ENCODE measurements around the gene MORN1.

MORN1 gene

DNA sequence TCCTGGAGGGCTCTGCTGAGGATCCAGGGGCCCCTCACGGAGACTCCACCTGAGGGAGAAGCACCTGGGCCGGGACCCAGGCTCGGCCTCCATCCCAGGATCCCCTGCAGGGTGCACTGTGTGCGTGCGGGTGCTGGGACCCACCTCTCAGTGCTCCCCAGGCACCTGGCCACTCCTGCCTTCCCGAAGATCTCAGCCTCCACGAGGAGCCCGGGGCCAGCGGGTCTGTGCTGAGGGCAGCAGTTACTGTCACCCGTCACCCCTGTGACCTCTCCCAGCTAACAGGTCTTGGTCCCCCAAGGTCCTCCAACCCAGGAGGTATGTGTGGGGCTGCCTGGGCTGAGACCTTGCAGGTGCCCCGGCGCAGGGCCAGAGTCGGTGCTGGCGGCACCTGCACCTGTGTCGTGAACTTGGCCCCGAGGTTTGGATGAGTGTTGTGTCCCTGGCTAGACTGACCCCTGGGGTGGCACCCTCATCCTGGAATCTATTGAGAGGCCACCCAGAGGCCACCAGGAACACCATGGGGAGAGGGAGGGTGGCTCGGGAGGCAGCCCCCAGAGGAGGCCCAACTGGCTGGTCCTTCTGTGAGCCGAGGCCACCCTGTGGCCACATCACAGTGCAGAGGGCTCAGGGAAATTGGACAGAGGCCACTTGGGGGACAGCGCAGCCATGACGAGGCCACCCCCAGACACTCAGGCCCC, 17.7 kb downstream of the MORN1 start:
- no peak for DNase-seq (ENCODE audit: low read depth)

DNA sequence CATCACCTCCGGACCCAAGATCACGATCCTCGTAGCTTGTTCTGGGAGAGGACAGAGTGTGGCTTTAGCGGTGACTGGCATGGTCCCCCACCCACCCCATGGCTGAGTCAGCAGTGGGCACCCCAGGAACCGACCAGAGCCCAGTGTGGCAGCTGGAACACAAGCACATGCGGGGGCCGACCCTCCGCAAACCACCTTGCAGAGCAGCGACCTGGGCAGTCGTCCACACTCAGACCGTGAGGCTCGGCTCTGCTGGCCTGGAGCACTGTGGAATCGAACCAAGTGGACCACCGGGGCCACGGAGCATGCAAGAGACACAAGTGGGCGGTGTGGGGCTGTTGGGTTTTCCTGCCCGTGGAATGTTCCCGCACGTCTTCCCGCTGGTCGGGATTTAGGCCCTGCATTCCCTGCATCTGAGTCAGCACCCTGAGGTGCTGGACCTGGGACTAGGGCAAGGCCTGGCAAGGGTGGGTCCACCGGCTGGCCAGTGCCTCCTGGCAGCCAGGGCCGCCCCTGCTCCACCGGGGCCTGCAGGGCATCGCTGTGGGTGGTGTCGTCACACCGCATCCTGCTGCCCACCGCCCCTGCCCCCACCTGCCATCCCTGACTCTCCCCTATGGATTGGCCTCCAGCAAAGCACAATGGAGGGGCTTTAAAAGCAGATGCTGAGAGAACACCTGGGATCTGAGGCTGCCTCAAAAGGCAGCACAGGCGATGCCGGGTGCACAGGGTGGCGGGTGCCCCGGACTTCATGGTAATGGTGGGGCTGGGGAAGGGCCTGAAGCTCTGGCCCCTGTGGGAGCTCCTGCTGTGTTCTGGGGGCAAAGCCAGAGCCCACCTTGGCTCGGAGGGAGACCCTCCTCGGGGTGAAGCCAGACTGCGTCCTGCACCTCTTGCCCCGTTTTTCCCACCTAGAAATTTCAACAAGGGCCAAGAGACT, 18.5 kb downstream of the MORN1 start:
- DNase-seq (ENCODE audit: low read depth) = no peak

DNA sequence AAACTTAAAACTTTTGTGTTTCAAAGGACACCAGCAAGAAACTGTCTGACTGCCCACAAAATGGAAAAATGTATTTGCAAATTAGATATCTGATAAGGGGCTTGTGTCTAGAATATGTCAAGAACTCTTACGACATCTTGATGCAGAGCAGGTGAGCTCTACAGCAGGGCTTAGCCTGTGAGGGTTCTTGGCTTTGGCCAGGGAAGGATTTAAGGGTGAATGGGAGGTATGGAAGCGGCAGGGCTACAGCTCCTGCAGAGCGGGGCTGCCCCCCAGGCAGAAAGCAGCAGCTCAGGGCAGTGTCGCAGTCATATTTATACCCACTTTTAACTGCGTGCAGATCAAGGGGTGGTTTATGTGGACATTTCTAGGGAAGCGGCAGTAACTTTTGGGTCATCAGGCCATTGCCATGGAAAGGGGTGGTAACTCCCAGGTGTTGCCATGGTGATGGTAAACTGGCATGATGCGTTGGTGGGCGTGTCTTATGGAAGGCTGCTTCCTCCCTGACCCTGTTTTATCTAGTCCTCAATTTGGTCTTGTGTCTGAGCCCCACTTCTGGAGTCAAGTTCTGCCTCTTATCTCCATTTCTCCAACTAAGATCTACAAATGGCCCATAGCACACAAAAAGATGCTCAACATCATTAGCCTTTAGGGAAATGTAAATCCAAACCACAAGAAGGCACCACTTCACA, 23.2 kb downstream of the MORN1 start:
- DNase-seq (ENCODE audit: low read depth) = no peak

DNA sequence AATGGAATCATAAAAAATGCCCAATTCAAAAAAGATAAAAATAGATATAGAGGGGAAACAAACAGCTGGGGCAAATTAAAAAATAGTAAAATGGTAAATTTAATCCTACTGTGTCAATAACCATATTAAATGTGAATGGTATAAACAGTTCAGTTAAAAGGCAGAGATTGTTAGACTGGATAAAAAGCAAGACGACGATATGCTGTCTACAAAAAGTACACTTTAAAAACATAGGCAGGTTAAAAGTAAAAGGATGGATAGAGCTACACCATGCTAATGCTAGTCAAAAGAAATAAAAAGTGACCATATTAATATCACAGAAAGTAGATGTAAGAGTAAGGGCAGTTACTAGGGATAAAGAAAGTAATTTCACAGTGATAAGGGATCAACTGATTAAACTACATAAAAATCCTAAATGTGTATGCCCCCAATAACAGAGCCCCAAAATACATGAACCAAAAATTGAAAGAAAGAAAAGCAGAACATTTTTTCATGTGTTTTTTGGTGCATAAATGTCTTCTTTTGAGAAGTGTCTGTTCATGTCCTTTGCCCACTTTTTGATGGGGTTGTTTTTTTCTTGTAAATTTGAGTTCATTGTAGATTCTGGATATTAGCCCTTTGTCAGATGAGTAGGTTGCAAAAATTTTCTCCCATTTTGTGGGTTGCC, 27.4 kb downstream of the MORN1 start:
- no peak for DNase-seq (ENCODE audit: low read depth)

DNA sequence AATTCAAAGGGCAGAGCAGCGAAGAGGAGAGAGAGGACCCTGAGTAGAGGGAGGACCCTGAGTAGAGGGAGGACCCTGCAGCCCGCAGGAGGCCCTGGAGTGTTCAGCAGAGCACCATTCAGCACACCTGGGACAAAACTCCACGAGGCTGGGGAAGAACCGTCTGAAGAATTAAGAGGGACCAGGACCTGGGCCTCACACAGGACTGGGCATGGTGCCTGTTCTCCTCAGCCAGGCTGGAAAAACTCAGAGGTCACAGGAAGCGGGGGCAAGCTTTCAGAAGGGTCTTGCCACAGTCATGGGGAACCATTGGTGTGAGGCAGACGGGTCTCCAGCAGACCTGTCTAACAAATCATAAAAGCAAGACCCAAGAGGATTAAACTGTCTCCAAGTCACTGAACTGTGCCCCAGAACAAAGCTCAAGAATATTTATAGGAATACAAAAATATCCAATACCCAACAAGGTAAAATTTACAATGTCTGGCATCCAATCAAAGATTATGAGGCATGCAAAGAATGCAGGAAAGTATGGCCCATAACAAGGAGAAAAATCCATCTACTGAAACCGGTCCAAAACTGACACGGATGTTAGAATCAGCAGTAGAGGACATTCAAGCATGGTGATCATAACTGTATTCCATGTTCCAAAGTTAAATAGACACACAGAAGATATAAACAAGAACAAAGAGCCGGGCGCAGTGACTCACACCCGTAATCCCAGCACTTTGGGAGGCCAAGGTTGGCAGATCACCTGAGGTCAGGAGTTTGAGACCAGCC, 30.6 kb downstream of the MORN1 start:
- DNase-seq (ENCODE audit: low read depth) = no peak

DNA sequence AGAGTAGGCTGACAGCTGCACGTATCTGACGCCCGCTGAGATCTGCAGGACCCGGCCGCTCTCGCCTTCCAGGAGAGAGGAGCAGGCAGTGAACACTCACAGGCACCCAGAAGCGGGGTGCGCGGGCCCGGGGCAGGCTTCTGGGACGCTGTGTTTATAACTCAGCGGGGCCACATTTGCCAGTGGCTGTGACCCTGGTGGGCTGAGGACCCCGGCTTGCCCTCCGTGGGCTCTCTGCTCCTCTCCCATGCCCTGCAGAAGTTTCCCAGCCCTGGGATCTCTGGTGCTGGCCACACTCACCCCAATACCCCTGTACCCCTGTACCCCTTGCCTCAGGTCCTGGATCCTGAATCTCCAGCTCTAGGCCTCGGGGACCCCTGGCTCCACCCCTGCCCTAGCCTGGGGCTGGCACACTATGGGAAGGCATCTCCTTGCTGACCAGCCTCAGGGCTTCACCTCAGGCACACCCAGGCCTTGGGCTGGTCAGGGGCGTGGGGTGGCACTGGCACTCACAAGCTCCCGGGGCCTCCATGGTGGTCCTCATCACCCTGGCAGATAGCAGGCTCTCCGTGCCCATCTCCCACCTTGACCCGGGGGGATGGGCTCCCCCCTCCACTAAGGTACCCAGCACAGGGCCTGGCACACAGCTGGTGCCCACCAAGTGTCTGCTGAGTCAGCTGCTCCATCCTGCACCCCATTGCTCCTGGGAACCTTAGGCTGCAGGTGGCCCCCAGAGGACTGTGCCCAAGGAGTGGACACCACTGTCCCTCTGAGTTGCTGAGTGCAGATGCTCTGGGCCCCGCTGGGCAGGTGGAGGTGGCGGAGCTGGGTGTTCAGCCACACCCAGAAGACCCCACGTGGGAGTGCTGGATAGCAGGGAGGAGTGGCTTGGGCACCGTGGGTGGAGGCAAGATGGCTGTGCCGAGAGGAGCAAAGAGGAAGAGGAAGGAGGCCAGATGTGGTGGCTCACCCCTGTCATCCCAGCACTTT, 32.4 kb downstream of the MORN1 start:
- no peak for DNase-seq (ENCODE audit: low read depth)

DNA sequence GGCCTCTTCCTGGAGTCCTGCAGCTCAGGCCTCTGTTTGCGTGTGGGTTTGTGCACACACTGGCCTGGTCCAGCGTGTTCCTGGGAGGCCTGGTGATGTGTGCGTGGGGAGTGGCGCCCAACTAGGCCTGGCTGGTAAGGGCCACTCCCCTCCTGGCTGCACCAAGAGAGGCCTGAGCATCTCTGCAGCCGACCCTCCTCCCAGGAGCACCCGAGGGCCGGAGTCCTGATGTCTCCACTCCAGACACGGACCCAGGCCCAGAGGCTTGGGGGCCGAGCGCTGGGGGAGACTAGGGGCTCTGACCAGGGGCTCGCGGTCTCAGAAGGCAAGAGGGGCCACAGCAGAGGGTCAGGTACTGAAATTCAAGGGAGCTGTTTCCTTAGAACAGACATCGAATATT, 33.3 kb downstream of the MORN1 start:
- DNase-seq (ENCODE audit: low read depth) = no peak

DNA sequence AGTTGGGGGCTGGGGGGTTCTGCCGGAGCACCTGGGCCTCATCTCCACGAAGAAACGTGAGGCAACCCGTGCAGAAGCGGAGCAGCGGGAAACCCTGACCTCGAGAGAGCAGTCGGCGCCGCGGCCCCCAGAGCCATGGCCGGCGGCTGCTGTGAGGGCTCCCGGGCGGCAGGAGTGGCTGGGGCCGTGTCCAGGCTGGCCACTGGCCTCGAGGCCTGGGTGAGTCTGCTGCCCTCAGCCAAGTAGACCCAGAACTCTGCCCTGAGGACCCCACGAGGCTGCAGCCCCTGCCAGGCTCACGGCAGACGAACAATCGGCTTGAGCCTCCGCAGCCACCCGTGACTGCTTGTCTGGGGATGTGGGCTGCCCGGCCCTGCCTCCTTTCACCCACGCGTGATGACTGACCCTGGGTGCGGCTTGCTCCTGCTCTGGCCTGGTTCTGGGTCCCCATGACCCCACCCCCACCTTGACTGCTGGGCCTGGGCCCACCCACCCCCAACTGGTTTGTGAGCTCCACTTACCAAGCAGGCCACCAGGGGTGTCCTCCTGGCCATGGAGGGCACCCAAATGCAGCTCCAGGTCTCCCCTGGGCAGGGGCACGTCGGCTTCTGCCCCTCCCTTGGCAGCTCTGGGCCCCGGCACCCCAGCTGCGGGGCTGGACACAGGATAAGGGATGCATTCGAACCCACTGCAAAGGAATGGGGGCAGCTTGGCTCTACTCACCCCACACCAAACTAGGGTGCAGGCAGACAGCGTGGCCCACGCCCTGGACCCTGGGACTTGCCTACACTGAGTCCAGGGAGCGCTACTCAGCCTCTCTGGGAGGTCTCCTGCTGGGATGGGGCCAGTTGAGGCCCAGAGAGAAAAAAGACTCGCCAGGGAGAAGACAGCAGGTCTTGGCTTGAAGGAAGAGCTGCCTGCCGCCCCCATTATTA, 34.2 kb downstream of the MORN1 start:
- no peak for DNase-seq (ENCODE audit: low read depth)

DNA sequence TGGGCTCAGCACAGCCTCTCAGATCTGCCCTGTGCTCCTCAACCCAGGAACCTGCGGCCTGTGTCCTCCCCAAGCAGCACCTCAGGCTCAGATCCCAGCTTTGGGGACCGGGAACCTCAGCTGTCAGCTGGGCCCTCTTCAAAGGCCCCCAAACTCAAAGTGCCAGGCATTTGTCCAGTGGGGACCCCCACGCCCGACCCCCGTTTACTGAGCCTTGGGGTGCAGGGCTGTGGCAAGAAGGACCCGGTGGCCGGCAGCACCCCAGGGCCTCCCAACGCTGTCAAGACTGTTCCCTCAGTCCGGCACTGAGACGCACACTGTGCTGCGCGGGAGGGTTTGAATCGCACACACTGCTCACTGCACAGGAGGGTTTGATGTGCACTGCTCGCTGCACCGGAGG, 35.0 kb downstream of the MORN1 start:
- DNase-seq (ENCODE audit: low read depth) = no peak

DNA sequence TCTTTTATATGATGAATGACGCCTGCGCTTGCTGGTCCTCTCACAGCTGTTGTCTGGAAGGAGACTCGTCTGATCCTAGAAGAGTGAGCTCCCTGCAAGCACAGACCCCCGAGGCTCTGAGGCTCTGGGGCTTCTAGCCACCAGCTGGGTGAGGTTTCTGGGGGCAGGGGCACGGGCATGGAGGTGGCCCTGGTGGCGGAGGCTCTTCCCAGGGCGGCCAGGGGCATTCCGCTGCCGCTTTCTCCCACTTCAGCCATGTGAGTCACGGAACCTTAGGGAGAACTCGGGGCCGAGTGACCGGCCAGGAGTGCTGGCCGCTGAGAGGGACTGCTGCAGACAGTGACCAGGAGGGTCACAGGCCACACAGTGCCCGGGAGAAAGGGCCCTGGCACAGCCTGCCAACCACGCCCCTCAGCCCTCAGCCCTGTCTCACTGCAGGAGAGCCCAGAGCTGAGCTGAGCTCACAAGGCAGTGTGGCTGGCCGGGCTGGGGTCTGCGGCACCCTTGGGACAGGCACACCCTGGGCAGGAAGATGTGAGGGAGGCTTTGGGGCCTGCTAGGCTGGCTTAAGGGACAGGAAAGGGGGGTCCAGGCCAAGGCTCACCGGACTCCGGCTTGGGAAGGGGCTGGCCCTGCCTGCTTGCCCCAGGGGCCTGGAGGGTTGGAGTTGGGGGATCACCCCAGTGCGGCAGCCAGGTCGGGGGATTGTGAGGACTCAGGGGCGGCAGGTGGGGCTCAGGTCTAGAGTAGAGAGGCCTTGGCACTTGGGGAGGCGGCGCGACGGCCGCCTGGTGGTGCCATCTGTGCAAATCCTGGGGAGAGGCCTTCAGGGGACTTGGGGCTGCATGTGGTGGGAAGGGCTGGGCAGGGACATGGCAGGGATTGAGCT, 35.7 kb downstream of the MORN1 start:
- DNase-seq (ENCODE audit: low read depth) = no peak

DNA sequence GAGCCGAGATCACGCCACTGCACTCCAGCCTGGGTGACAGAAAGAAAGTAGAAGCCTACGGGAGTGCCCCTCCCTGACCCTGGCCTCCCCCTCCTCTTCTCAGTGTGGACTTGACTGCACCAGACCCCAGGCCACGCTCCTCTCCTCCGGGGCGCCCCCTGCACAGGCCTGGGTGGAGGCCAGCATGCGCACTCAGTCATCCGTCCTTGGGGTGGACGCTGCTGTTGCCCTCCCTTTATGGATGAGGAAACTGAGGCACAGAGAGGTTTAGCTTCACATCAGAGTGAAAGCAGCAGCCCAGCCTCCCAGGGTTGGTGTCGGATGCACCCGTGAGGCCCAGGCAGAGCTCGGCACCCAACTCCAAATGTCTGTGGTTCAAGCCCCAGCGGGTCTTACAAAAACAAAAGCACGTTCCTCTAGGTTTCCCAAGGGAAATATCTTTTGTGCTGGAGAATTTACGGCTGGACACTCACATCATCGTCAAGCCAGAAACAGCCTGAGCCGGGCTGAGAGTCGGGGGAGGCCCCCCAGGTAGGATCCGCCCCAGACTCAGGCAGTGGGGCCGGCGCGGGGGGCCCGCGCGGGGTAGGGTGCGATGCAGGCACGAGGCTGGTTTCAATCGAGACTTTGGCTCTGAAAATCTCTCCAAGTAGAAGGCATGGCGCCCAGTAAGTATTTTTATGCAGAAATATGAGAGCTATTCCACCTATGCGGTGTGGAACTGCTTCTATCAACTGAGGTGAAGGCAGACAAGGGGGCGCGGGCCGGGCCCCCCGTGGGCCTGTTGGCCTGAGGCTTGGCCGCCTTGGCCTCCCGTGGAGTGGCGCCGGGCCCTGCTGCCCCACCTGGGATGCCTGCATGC, 36.6 kb downstream of the MORN1 start:
- DNase-seq (ENCODE audit: low read depth) = no peak

DNA sequence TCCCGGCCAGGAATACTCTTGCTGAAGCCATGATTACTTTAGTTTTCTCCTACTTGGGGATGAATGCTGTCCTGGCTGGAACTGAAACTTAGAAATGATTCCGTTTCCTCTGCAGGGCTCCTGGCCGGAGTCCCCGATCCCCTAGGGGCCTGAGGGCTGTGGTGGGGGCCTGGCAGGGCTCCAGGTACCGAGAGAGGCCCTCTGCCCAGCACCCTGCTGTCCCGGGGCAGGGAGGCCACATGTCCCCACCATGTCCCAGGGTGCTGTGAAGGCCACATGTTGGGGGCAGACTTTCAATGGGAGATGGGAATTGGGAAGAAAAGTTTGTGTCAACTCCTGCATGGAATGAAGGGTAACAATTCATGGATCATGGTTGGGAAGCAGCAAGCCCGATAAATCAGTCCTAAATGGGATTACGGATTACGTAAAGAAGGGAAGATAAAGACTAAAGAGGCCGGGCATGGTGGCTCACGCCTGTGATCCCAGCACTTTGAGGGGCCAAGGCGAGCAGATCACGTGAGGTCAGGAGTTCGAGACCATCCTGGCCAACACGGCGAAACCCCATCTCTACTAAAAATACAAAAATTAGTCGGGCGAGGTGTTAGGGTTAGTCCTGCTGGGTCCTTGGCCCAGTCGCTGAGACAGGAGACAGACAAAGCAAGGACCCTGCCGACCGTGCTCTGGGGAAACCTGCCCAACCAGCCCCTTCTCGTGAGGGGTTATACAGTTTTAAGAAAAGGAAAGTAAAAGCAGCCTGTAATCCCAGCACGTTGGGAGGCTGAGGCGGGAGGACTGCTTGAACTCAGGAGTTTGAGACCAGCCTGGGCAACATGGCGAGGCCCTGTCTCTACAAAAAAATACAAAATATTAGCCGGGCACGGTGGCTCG, 37.6 kb downstream of the MORN1 start:
- DNase-seq (ENCODE audit: low read depth) = no peak

DNA sequence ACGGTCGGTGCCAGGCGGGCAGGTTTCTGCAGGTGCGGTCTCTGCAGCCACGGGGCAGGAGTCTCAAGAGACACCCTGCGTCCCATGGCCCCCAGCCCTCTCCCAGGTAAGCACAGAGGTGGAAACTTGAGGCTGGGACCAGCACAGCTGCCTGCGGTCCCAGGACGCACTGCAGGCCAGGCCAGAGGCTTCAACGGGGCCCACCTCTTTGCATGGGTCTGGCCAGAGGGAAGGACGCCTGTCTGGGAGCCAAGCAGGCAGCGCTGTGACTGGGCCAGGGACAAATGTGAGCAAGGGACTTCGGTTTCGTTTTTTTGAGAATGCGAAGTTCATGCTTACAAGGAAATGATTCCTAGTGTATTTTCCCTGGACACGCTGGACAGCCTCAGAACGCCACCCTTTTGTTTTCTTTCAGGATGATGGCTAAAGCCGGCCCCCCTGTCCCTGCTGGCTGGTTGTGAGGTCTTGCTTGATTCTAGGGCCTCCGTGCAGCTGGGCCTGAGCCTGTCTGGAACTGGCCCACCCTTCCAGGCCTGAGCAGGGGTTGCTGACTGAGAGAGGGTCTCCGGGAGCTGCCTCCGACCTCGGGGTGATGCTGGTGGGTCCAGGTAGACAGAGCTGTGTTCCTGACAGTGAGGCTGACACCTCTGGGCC, 38.3 kb downstream of the MORN1 start:
- no peak for DNase-seq (ENCODE audit: low read depth)

DNA sequence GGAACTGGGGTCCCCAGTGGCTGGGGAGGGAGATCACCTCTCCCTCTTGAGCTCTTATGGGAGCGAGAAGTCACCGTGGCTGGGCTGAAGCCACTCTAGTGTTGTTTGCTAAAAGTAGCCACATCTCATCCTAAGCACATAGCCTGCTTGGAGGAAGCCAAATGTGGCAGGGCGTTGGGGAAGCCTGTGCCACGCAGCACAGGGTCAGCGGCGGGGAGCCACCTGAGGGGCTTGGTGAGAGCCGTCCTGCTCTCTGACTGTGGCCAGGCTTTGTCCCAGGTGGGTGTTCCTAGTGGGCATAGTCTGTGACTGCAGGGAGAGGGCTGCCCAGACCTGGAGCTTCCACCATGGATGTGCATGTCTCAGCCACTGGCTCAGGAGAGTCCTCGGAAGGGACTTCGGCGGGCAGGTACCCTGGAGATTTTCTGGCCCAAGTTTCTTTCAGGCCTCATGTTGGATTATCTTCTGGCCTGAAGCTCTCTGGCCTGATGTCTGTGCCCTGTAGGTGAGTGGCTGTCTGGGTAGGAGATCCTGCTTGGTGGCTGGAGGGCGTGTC, 38.9 kb downstream of the MORN1 start:
- DNase-seq (ENCODE audit: low read depth) = no peak

DNA sequence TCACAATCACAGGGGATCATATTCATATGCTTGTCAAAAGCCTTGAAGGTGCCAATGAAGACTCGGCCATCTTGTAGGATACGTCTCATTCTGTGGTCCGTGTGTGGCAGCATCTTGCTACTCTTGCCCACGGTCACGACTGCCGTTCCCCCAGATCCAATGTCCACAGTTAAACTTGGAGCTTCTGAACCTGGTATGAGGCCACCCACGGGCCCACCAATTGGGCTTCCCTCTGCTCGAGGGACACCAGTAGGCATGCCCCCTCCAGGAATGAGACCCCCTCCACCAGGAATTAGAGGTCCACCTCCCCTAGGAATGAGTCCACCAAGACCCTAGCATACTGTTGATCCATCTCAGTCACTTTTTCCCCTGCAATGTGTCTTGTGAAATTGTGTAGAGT, 39.6 kb downstream of the MORN1 start:
- no peak for DNase-seq (ENCODE audit: low read depth)

Data from stimulated activated CD8-positive, alpha-beta memory T cell treated with anti-CD3 and anti-CD28 coated beads, Interleukin-15, amount 100 ng/mL, for 24 hours (primary cell).